ENCODE data around the gene ABCA3.
A peak's percentile ranks its signal among the peaks of the same experiment; 100 is the strongest.

Gene ABCA3

GRCh38 chr16:2319606-2320005, 20.9 kb downstream of the ABCA3 start:
- FAIRE-seq (no peak), DNase-seq (ENCODE audit: insufficient read length, low spot score) (no peak)

- no peak for FAIRE-seq
- no peak for DNase-seq (ENCODE audit: insufficient read length, low spot score)
These were observed 23.1 kb downstream of the ABCA3 start for GRCh38 chr16:2317231-2318020.

GRCh38 chr16:2308089-2308962, 32.2 kb downstream of the ABCA3 start:
- FAIRE-seq: no peak
- DNase-seq (ENCODE audit: insufficient read length, low spot score): no peak

GRCh38 chr16:2299915-2300192, 40.7 kb downstream of the ABCA3 start:
- DNase-seq (ENCODE audit: insufficient read length, low spot score) (no peak), FAIRE-seq (no peak)

GRCh38 chr16:2299121-2299914, 41.2 kb downstream of the ABCA3 start:
- FAIRE-seq: no peak
- no peak for DNase-seq (ENCODE audit: insufficient read length, low spot score)

- FAIRE-seq (no peak), DNase-seq (ENCODE audit: insufficient read length, low spot score) (no peak)
These were observed 41.9 kb downstream of the ABCA3 start for GRCh38 chr16:2298621-2299020.

- FAIRE-seq (no peak), DNase-seq (ENCODE audit: insufficient read length, low spot score) (no peak)
These were observed 43.0 kb downstream of the ABCA3 start for GRCh38 chr16:2297506-2297860.

GRCh38 chr16:2296661-2297505, 43.6 kb downstream of the ABCA3 start:
- no peak for FAIRE-seq

GRCh38 chr16:2295056-2295798, 45.3 kb downstream of the ABCA3 start:
- FAIRE-seq: no peak
- no peak for DNase-seq (ENCODE audit: insufficient read length, low spot score)

More at GRCh38 chr16:2296661-2297505, 43.6 kb downstream of the ABCA3 start:
- peak; percentile 21 for DNase-seq (ENCODE audit: insufficient read length, low spot score)

- no peak for FAIRE-seq
- no peak for DNase-seq (ENCODE audit: insufficient read length, low spot score)
These were observed 48.3 kb downstream of the ABCA3 start for GRCh38 chr16:2292221-2292620.

GRCh38 chr16:2289282-2289681, 51.2 kb downstream of the ABCA3 start:
- DNase-seq (ENCODE audit: insufficient read length, low spot score) (no peak), FAIRE-seq (no peak)

- DNase-seq (ENCODE audit: insufficient read length, low spot score) (no peak), FAIRE-seq (no peak)
These were observed 51.8 kb downstream of the ABCA3 start for GRCh38 chr16:2288726-2289125.

GRCh38 chr16:2287916-2288547, 52.5 kb downstream of the ABCA3 start:
- FAIRE-seq (no peak), DNase-seq (ENCODE audit: insufficient read length, low spot score) (no peak)

- DNase-seq (ENCODE audit: insufficient read length, low spot score) (no peak), FAIRE-seq (no peak)
These were observed 54.0 kb downstream of the ABCA3 start for GRCh38 chr16:2286550-2286949.

- no peak for DNase-seq (ENCODE audit: insufficient read length, low spot score)
- no peak for FAIRE-seq
These were observed 54.8 kb downstream of the ABCA3 start for GRCh38 chr16:2285731-2286191.

- FAIRE-seq (no peak), DNase-seq (ENCODE audit: insufficient read length, low spot score) (no peak)
These were observed 55.5 kb downstream of the ABCA3 start for GRCh38 chr16:2284797-2285576.

GRCh38 chr16:2284001-2284770, 56.3 kb downstream of the ABCA3 start:
- DNase-seq (ENCODE audit: insufficient read length, low spot score): no peak

More at GRCh38 chr16:2284001-2284770, 56.3 kb downstream of the ABCA3 start:
- no peak for FAIRE-seq
